Activated naive CD8-positive, alpha-beta T cell treated with anti-CD3 and anti-CD28 coated beads, Interleukin-2, amount 10 ng/mL, durations not matched to agents 7 days and 5 days (primary cell): ENCODE data around the gene ZSCAN1. TPM values are rescaled to one million over a fixed set of nuclear protein-coding genes. Genes with fewer than 3 reads are reported as not detected.
"Not testable (repeated sequence)": the region's sequence is repeated elsewhere in the genome, so short reads cannot be mapped to it uniquely, and the experiment has no call there.

Source experiments
- ATAC-seq: fragments of 150-1000 bp; cut with Tn5 transposase; one replicate; pipeline ENCODE4 v1.10.0; 2021; ENCODE audit warnings: low read depth, moderate library complexity
- POLR2A ChIA-PET: fragments of 350-600 bp; sonication (Branson Sonifier 250); formaldehyde crosslinking; loops from one replicate; lab custom pipeline; 2021; ENCODE audit warnings: antibody characterized with exemption; lab: Charles Lee
- DNase-seq: peaks from one replicate; pipeline ENCODE4 v3.0.0; 2021
- H3K27ac Mint-ChIP-seq: one replicate; pipeline ENCODE4 v1.8.0; 2022; ENCODE audit warnings: mild to moderate bottlenecking, mixed read lengths
- H3K27me3 Mint-ChIP-seq: one replicate; pipeline ENCODE4 v1.8.0; 2022; ENCODE audit warnings: mild to moderate bottlenecking, moderate library complexity, mixed read lengths
- H3K36me3 Mint-ChIP-seq: one replicate; pipeline ENCODE4 v1.8.0; 2021; ENCODE audit warnings: mild to moderate bottlenecking, mixed read lengths
- H3K4me1 Mint-ChIP-seq: one replicate; pipeline ENCODE4 v1.8.0; 2021; ENCODE audit warnings: mixed read lengths
- H3K4me3 Mint-ChIP-seq: one replicate; pipeline ENCODE4 v1.8.0; 2022; ENCODE audit warnings: mild to moderate bottlenecking, moderate library complexity, mixed read lengths
- H3K9me3 Mint-ChIP-seq: one replicate; pipeline ENCODE4 v1.8.0; 2021; ENCODE audit warnings: mixed read lengths
- total RNA-seq, 2 experiments: library from RNA; stranded (reverse); gene quantifications; one replicate each; pipeline ENCODE4 v1.2.3, GENCODE V29; 2021

The ZSCAN1 gene
- not detected for total RNA-seq

- H3K36me3 Mint-ChIP-seq = peaks cover 5% of the 10 kb centered on the region
- H3K4me3 Mint-ChIP-seq = peak within 1 kb of the TSS; percentile 50
- DNase-seq (peak; percentile 72), ATAC-seq (peak; percentile 77)
- H3K27ac Mint-ChIP-seq = peak within 1 kb of the TSS; percentile 80
- H3K27me3 Mint-ChIP-seq = peaks cover 11% of the 10 kb centered on the region
- H3K9me3 Mint-ChIP-seq = peaks cover 16% of the 10 kb centered on the region
- POLR2A ChIA-PET = no interaction called here
- peaks cover 4% of the 10 kb centered on the region for H3K4me1 Mint-ChIP-seq
Observed at GRCh38 chr19:58033741-58034476, at the start of gene ZSCAN1. ZSCAN1 (plus strand) TSS chr19:58034025; CDS start chr19:58037837, 3,812 bp downstream.

- POLR2A ChIA-PET = no interaction called here
- no peak overlapping the region for H3K4me3 Mint-ChIP-seq
- no peaks in the 10 kb centered on the region for H3K4me1 Mint-ChIP-seq
Observed at GRCh38 chr19:57992841-57993240, 41.0 kb upstream of the ZSCAN1 start.

DNA sequence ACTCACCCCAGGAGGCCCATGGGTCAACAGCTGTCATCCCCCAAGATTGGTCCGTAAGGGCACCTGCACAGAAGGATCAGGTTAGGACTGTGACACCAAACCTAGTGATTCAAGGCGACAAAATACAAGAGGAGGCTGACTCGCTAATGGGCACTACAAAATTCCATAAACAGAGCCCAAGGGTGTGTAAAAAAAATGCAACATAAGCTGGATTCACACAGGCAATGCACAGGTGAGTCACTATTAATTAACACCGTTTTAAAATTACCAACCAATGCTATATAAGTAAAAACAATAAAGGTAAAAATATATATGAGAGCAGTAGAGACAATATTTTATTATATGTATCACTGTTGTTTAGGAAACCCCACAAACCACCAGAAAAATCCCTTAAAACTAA is 33.1 kb upstream of the ZSCAN1 start:
- peaks cover 83% of the 10 kb centered on the region for H3K36me3 Mint-ChIP-seq
- no peak overlapping the region for H3K27ac Mint-ChIP-seq

More at GRCh38 chr19:57992841-57993240, 41.0 kb upstream of the ZSCAN1 start:
- Mint-ChIP-seq H3K9me3 (peaks cover 46% of the 10 kb centered on the region), H3K36me3 (peaks cover 79% of the 10 kb centered on the region), H3K27ac (no peak overlapping the region), H3K27me3 (no peaks in the 10 kb centered on the region)
- DNase-seq (no peak), ATAC-seq (no peak)

DNA sequence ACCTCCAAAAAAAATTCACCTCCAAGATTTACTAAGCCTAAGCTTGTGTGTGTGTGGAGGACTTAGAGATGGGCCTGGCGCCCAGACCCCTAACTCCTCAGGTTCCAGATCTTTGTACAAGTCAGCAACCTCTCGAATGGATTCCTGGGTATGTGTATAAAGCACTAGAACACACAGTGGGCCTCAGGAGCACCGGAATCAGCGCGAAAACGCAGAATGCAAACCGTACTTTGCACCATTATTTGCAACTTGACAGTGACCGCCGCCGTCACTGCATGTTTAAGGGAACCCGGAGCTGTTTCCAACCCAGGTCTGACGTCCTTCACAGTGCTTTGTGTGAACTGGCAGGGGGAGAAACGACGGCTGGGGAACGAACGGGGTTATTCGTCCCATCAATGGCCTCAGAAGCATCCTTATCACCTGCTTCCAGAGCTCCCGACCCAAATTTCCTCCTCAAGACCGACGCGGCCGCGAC is 31.9 kb upstream of the ZSCAN1 start:
- ATAC-seq = peak; percentile 38
- peak overlapping the region; percentile 83 for H3K4me3 Mint-ChIP-seq
- H3K9me3 Mint-ChIP-seq = peaks cover 39% of the 10 kb centered on the region
- peaks cover 21% of the 10 kb centered on the region for H3K4me1 Mint-ChIP-seq
- H3K27me3 Mint-ChIP-seq = no peaks in the 10 kb centered on the region
- POLR2A ChIA-PET = interaction anchor here (0.6 to 4.4 kb wide), 16 partner anchors 17 to 639 kb away, joined by 3 to 31 read pairs (median 4); partner anchors contain the start of genes TRAPPC2B, ZNF135, ZNF211 and ZNF274
- no peak for DNase-seq
- peaks cover 83% of the 10 kb centered on the region for H3K36me3 Mint-ChIP-seq
- peak overlapping the region; percentile 84 for H3K27ac Mint-ChIP-seq

More for the DNA sequence above, 33.1 kb upstream of the ZSCAN1 start:
- Mint-ChIP-seq H3K4me3 (peak overlapping the region; percentile 83), H3K27me3 (no peaks in the 10 kb centered on the region), H3K9me3 (peaks cover 39% of the 10 kb centered on the region), H3K4me1 (peaks cover 21% of the 10 kb centered on the region)
- POLR2A ChIA-PET = interaction anchor here (4.4 kb wide), 1 partner anchor 58 kb away, joined by 31 read pairs; the partner anchor contains the start of gene ZNF135
- DNase-seq = no peak
- ATAC-seq = no peak

GRCh38 chr19:58002384-58003173 is 31.2 kb upstream of the ZSCAN1 start, which contains the start of gene ZNF606:
ZNF606 (minus strand) TSS chr19:58002820; CDS start chr19:58001319, 1,501 bp downstream.
- H3K27me3 Mint-ChIP-seq = no peaks in the 10 kb centered on the region
- POLR2A ChIA-PET = interaction anchor here (0.6 to 4.4 kb wide), 18 partner anchors 17 to 639 kb away, joined by 3 to 31 read pairs (median 4); partner anchors contain the start of genes TRAPPC2B, ZNF135, ZNF211 and ZNF274
- H3K4me3 Mint-ChIP-seq = peak within 1 kb of the TSS; percentile 83
- ATAC-seq = peak; percentile 95
- H3K9me3 Mint-ChIP-seq = peaks cover 41% of the 10 kb centered on the region
- H3K4me1 Mint-ChIP-seq = peaks cover 21% of the 10 kb centered on the region
- H3K27ac Mint-ChIP-seq = peak within 1 kb of the TSS; percentile 84
- peaks cover 83% of the 10 kb centered on the region for H3K36me3 Mint-ChIP-seq
- peak; percentile 91 for DNase-seq

GRCh38 chr19:58003174-58003828 is 30.5 kb upstream of the ZSCAN1 start:
- POLR2A ChIA-PET = interaction anchor here (0.6 to 4.4 kb wide), 14 partner anchors 18 to 425 kb away, joined by 3 to 31 read pairs (median 4); partner anchors contain the start of genes ZNF135, ZNF211, ZNF274 and ZNF329
- Mint-ChIP-seq H3K27ac (peak overlapping the region; percentile 84), H3K4me1 (peaks cover 21% of the 10 kb centered on the region), H3K27me3 (no peaks in the 10 kb centered on the region), H3K36me3 (peaks cover 76% of the 10 kb centered on the region), H3K4me3 (peak overlapping the region; percentile 83), H3K9me3 (peaks cover 42% of the 10 kb centered on the region)
- ATAC-seq (no peak), DNase-seq (no peak)

- Mint-ChIP-seq H3K9me3 (peaks cover 38% of the 10 kb centered on the region), H3K4me1 (peaks cover 21% of the 10 kb centered on the region), H3K27me3 (no peaks in the 10 kb centered on the region), H3K4me3 (no peak overlapping the region), H3K36me3 (peaks cover 47% of the 10 kb centered on the region), H3K27ac (no peak overlapping the region)
- no peak for DNase-seq
- POLR2A ChIA-PET = no interaction called here
- ATAC-seq = no peak
Observed at GRCh38 chr19:58007285-58007684, 26.5 kb upstream of the ZSCAN1 start.

DNA sequence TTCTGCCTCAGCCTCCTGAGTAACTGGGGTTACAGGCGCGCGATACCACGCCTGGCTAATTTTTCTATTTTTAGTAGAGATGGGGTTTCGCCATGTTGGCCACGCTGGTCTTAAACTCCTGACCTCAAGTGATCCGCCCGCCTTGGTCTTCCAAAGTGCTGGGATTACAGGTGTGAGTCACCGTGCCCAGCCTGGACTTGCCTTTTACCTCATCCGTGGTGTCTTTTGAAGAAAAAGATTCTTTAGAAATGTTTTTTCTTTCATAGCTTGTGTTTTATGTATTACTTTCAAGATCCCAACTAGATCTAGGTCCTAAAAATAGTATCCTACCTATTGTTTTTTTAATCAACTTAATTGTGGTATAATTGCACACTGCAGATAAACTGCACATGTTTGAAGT is 24.9 kb upstream of the ZSCAN1 start:
- H3K36me3 Mint-ChIP-seq = peaks cover 39% of the 10 kb centered on the region
- peaks cover 38% of the 10 kb centered on the region for H3K9me3 Mint-ChIP-seq
- ATAC-seq, DNase-seq, H3K27me3 Mint-ChIP-seq, H3K27ac Mint-ChIP-seq: not testable (repeated sequence)
- peak overlapping the region; percentile 91 for H3K4me3 Mint-ChIP-seq
- POLR2A ChIA-PET = interaction anchor here (1.0 to 1.1 kb wide), 2 partner anchors 50 to 175 kb away, joined by 3 to 4 read pairs; partner anchors contain the start of gene ZNF135
- peaks cover 17% of the 10 kb centered on the region for H3K4me1 Mint-ChIP-seq

DNA sequence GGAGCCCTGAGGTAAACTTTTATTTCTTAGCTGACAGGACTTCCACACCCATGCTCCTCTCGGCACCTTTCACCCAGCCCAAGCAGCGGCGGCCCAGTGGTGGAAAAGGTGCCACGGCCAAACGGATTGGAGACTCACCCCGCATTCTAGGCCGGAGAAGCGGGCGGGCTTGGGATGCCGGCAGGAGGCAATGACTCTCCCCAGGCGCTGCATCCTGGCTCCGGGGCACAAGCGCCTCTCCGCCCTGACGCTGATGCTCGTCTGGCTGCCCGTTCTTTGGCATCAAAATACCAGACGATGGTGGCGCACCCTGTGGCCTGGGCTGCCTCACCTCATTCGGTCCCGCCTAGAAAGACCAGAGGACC is 24.5 kb upstream of the ZSCAN1 start:
- Mint-ChIP-seq H3K27me3 (no peaks in the 10 kb centered on the region), H3K4me3 (peak overlapping the region; percentile 91), H3K4me1 (peaks cover 13% of the 10 kb centered on the region), H3K9me3 (peaks cover 34% of the 10 kb centered on the region), H3K27ac (no peak overlapping the region), H3K36me3 (peaks cover 35% of the 10 kb centered on the region)
- ATAC-seq = no peak
- DNase-seq = no peak
- POLR2A ChIA-PET = interaction anchor here (1.1 kb wide), 1 partner anchor 50 kb away, joined by 3 read pairs; the partner anchor contains the start of gene ZNF135

DNA sequence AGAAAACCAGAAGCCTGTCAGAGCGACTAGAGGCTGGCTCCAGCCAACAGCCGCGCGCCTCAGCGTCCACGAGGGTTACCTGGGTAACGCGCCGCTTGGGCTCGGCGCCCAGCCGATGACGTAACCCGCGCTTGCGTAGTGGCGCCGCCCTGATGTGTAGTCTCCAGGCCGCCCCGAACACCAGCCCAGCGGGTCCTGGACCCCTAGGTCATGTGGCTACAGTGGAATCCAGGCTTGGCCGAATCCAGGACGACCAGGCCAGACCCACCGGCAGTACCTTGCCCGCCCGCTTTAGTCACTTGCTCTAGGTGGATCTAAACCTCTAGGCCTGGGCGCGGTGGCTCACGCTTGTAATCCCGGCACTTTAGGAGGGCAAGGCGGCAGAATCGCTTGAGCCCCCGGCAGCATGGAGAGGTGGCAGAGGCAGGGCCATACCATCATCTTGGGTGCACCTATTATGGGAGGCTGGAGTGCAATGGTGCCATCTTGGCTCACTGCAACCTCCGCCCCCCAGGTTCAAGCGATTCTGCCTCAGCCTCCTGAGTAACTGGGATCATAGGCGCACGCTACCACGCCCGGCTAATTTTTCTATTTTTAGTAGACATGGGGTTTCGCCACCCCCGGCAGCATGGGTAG is 24.0 kb upstream of the ZSCAN1 start:
- POLR2A ChIA-PET = no interaction called here
- peak overlapping the region; percentile 88 for H3K27ac Mint-ChIP-seq
- H3K4me3 Mint-ChIP-seq = peak overlapping the region; percentile 91
- H3K9me3 Mint-ChIP-seq = peaks cover 29% of the 10 kb centered on the region
- peaks cover 30% of the 10 kb centered on the region for H3K36me3 Mint-ChIP-seq
- ATAC-seq = peak; percentile 97
- H3K27me3 Mint-ChIP-seq = no peaks in the 10 kb centered on the region
- peak; percentile 89 for DNase-seq
- peaks cover 9% of the 10 kb centered on the region for H3K4me1 Mint-ChIP-seq

DNA sequence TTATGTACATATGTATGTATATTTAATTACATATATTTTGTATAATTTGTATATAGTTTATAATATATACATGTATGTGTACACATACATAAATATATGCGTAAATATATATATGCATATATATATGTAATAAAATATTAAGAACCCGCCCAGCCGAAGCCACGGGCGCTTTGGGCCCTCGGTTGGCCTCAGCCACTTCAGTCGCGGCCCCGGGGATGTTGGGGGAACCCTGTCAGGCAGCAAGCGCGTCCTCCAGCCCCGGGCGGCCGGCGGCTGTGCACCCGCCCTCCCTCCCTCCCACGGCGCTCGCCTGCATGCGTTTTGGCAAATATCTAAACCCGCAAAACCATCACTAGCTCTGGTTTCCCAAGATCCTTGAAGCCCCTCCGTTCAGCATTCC is 23.3 kb upstream of the ZSCAN1 start:
- H3K4me1 Mint-ChIP-seq = peaks cover 9% of the 10 kb centered on the region
- POLR2A ChIA-PET = no interaction called here
- peaks cover 26% of the 10 kb centered on the region for H3K9me3 Mint-ChIP-seq

GRCh38 chr19:58014141-58014540 is 19.7 kb upstream of the ZSCAN1 start:
- DNase-seq (no peak), ATAC-seq (no peak)
- POLR2A ChIA-PET = no interaction called here
- Mint-ChIP-seq H3K4me1 (peaks cover 6% of the 10 kb centered on the region), H3K4me3 (no peak overlapping the region), H3K36me3 (peaks cover 3% of the 10 kb centered on the region), H3K27me3 (no peaks in the 10 kb centered on the region), H3K9me3 (peaks cover 18% of the 10 kb centered on the region), H3K27ac (no peak overlapping the region)

More for the DNA sequence above, 23.3 kb upstream of the ZSCAN1 start:
- no peaks in the 10 kb centered on the region for H3K27me3 Mint-ChIP-seq
- H3K36me3 Mint-ChIP-seq = peaks cover 23% of the 10 kb centered on the region
- ATAC-seq (no peak), DNase-seq (no peak)
- H3K27ac Mint-ChIP-seq = no peak overlapping the region
- H3K4me3 Mint-ChIP-seq = peak overlapping the region; percentile 91
